SK-N-SH (cell line): ENCODE measurements around the gene PTRH2. TPM values are rescaled to one million over a fixed set of nuclear protein-coding genes. Genes with fewer than 3 reads are reported as not detected.

Experiments used
- CTCF ChIA-PET: fragments of 300-600, 350-600 bp; formaldehyde crosslinking; extraction: SDS; loops from one replicate; lab custom pipeline; 2021; lab: Yijun Ruan, JAX
- POLR2A ChIA-PET: fragments of 350-600 bp; sonication (Branson Sonifier 250); formaldehyde crosslinking; extraction: SDS; loops from one replicate; lab custom pipeline; 2020; ENCODE audit warnings: antibody characterized with exemption, inconsistent platforms; lab: Yijun Ruan, JAX
- DNase-seq: peaks from one replicate; pipeline ENCODE4 v3.0.0; 2012
- H2AFZ ChIP-seq: fragments of 200-600 bp; sonication (generic); 2 replicates; pipeline ENCODE4 v1.8.1; 2016; ENCODE audit warnings: antibody characterized with exemption, mild to moderate bottlenecking, low read depth
- H3F3A ChIP-seq: fragments of 200-600 bp; sonication (generic); replicated peaks from 2 replicates; pipeline ENCODE3; 2016; ENCODE audit warnings: antibody characterized with exemption, mild to moderate bottlenecking; ENCODE audit not compliant: insufficient read depth
- H3K27ac ChIP-seq, 2 experiments: fragments of 200-500 bp in 1 of 2; fragments of 200-600 bp in 1 of 2; sonication (Bioruptor generic) in 1 of 2; sonication (generic), shearing (Covaris generic) in 1 of 2; 2 replicates each; pipeline versions ENCODE4 v1.5.1 to v1.6.1; 2014 to 2016; ENCODE audit warnings: low read depth in 2 of 2, inconsistent platforms in 1 of 2, low read length in 1 of 2, mild to moderate bottlenecking in 1 of 2, mixed read lengths in 1 of 2
- H3K27me3 ChIP-seq: fragments of 200-600 bp; sonication (generic), shearing (Covaris generic); 2 replicates; pipeline ENCODE4 v1.6.1; 2016; ENCODE audit warnings: mixed run types; ENCODE audit not compliant: insufficient read depth
- H3K36me3 ChIP-seq, 2 experiments: fragments of 200-500 bp in 1 of 2; fragments of 200-600 bp in 1 of 2; sonication (Bioruptor generic) in 1 of 2; sonication (generic) in 1 of 2; replicated peaks in 1 of 2; 2 replicates each; pipeline versions ENCODE3 to v1.5.1; 2014 to 2016; ENCODE audit warnings: low read length in 1 of 2, mild to moderate bottlenecking in 1 of 2; ENCODE audit not compliant: insufficient read depth in 2 of 2, control insufficient read depth in 1 of 2
- H3K4me1 ChIP-seq, 2 experiments: fragments of 200-500 bp in 1 of 2; fragments of 200-600 bp in 1 of 2; sonication (Bioruptor generic) in 1 of 2; sonication (generic), shearing (Covaris generic) in 1 of 2; 2 replicates each; pipeline versions ENCODE4 v1.5.1 to v1.6.1; 2014 to 2016; ENCODE audit warnings: low read depth in 1 of 2, low read length in 1 of 2, mixed run types in 1 of 2; ENCODE audit not compliant: insufficient read depth in 2 of 2, control insufficient read depth in 1 of 2
- H3K4me2 ChIP-seq: fragments of 200-600 bp; sonication (generic), shearing (Covaris generic); 2 replicates; pipeline ENCODE4 v1.6.1; 2017; ENCODE audit warnings: mixed run types
- H3K4me3 ChIP-seq, 2 experiments: fragments of 200-500 bp in 1 of 2; fragments of 200-600 bp in 1 of 2; sonication (Bioruptor generic) in 1 of 2; sonication (generic), shearing (Covaris generic) in 1 of 2; 2 replicates each; pipeline versions ENCODE4 v1.5.1 to v1.8.1; 2014 to 2016; ENCODE audit warnings: low read depth in 2 of 2, inconsistent platforms in 1 of 2, low read length in 1 of 2, mild to moderate bottlenecking in 1 of 2, mixed read lengths in 1 of 2, moderate library complexity in 1 of 2
- H3K79me2 ChIP-seq: fragments of 200-600 bp; sonication (generic); 2 replicates; pipeline ENCODE4 v1.8.1; 2017; ENCODE audit warnings: mild to moderate bottlenecking; ENCODE audit not compliant: insufficient read depth
- H3K9ac ChIP-seq: fragments of 200-600 bp; sonication (generic); 2 replicates; pipeline ENCODE4 v1.6.1; 2017; ENCODE audit warnings: mixed run types
- H3K9me2 ChIP-seq: fragments of 200-600 bp; sonication (generic); 2 replicates; pipeline ENCODE4 v1.6.1; 2017; ENCODE audit warnings: mixed run types
- H3K9me3 ChIP-seq: fragments of 200-600 bp; sonication (generic); 2 replicates; pipeline ENCODE4 v1.6.1; 2017; ENCODE audit warnings: mixed run types, mild to moderate bottlenecking, moderate library complexity
- H4K20me1 ChIP-seq: fragments of 200-600 bp; sonication (generic); 2 replicates; pipeline ENCODE4 v1.6.1; 2017; ENCODE audit warnings: mild to moderate bottlenecking, mixed run types; ENCODE audit not compliant: insufficient read depth
- ELF1 ChIP-seq: IDR thresholded peaks from 2 replicates; pipeline ENCODE4 v1.4.0; 2012
- EP300 ChIP-seq, 2 experiments: IDR thresholded peaks; 2 replicates each; pipeline versions ENCODE4 v1.4.0 to v1.6.1; 2012; ENCODE audit warnings: borderline replicate concordance in 1 of 2, low read depth in 1 of 2, low read length in 1 of 2
- FOSL2 ChIP-seq: IDR thresholded peaks from 2 replicates; pipeline ENCODE4 v1.4.0; 2012; ENCODE audit warnings: low read depth, mild to moderate bottlenecking, moderate library complexity, borderline replicate concordance
- POLR2AphosphoS5 ChIP-seq: IDR thresholded peaks from 2 replicates; pipeline ENCODE4 v1.6.1; 2012; ENCODE audit warnings: low read depth, low read length
- RAD21 ChIP-seq: IDR thresholded peaks from 2 replicates; pipeline ENCODE4 v1.6.1; 2012; ENCODE audit warnings: mild to moderate bottlenecking, low read length
- RCOR1 ChIP-seq: fragments of 150-350 bp; IDR thresholded peaks from 2 replicates; pipeline ENCODE4 v1.6.1; 2017; ENCODE audit warnings: antibody characterized with exemption, low read length
- SIN3A ChIP-seq: IDR thresholded peaks from 2 replicates; pipeline ENCODE4 v1.6.1; 2012; ENCODE audit warnings: low read depth, mild to moderate bottlenecking, low read length, moderate library complexity, borderline replicate concordance
- SMC3 ChIP-seq: IDR thresholded peaks from 2 replicates; pipeline ENCODE4 v1.6.1; 2012; ENCODE audit warnings: low read depth, low read length, improper control_type of control experiment
- TAF1 ChIP-seq: IDR thresholded peaks from 2 replicates; pipeline ENCODE4 v1.6.1; 2012; ENCODE audit warnings: low read depth, mild to moderate bottlenecking, low read length, moderate library complexity, borderline replicate concordance
- WGBS: methylation state at CpG from one replicate; pipeline ENCODE4 v1.1.6; 2017; ENCODE audit warnings: low lambda C conversion rate; 5-methylcytosine and 5-hydroxymethylcytosine counted together
- polyA plus RNA-seq, 3 experiments: library from polyadenylated mRNA; depleted of rRNA; stranded (reverse); fragments of >200 nt; gene quantifications; 2 replicates each; pipeline ENCODE4 v1.2.3, GENCODE V29; 2012
- TF ChIP-seq, protein P1 (sequence below): fragments of 150-350 bp; IDR thresholded peaks from 2 replicates; pipeline ENCODE4 v1.6.1; 2016; ENCODE audit warnings: mild to moderate bottlenecking, low read depth, low read length
- TF ChIP-seq, protein P2 (sequence below): fragments of 150-350 bp; IDR thresholded peaks from 2 replicates; pipeline ENCODE4 v1.6.1; 2017; ENCODE audit warnings: antibody characterized with exemption, low read length, low read depth, borderline replicate concordance

PTRH2 gene
- polyA plus RNA-seq, 1 of the 3 experiments (the other 2 are of a cell fraction): 101 TPM

DNA sequence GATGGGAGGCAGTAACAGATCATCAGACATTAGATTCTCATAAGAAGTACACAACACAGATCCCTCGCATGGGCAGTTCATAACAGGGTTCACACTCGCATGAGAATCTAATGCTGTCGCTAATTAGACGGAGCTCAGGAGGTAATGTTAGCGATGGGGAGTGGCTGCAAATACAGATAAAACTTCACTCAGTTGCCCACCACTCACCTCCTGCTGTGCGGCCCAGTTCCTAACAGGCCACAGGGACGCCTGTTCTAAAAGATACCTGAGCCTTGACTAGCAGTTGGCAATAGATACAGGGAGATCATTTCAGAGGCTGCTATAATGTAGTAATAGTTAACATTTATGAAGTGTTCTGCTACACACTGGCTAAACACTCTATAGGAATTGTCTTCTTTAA is 4.9 kb downstream of the PTRH2 start:
- no peak overlapping the region for H2AFZ ChIP-seq
- 96% methylated on average over 7 of the region's 7 CpGs for WGBS
- H4K20me1 ChIP-seq: peaks cover 82% of the 10 kb centered on the region
- H3K79me2 ChIP-seq: peaks cover 99% of the 10 kb centered on the region
- H3K4me1 ChIP-seq: peaks cover 0 to 14% of the 10 kb centered on the region in 2 experiments; a peak in 3 of 4 replicates
- POLR2A ChIA-PET: interaction anchor here (1.2 kb wide), 1 partner anchor 83 kb away, joined by 3 read pairs; the partner anchor contains the start of gene CLTC
- no peak overlapping the region for H3K9ac ChIP-seq
- 0 out of 4 replicates have a peak overlapping the region, but pooled peaks of 1 of the 2 experiments have one; percentile 2 for H3K27ac ChIP-seq
- H3K36me3 ChIP-seq: peaks cover 55 to 59% of the 10 kb centered on the region in 2 experiments
- H3K4me3 ChIP-seq: no peak overlapping the region
- H3K27me3 ChIP-seq: no peaks in the 10 kb centered on the region
- H3K4me2 ChIP-seq: 0 out of 2 replicates have a peak overlapping the region, but pooled peaks have one; percentile 1
- DNase-seq: no peak
- TF ChIP-seq TAF1: no peak
- peak; percentile 6; the same call in 1 of the 2 replicates for TF ChIP-seq POLR2AphosphoS5
- peaks cover 47% of the 10 kb centered on the region for H3F3A ChIP-seq
- no peaks in the 10 kb centered on the region for H3K9me2 ChIP-seq
- no peaks in the 10 kb centered on the region for H3K9me3 ChIP-seq
- CTCF ChIA-PET: interaction anchor here (0.5 to 1.1 kb wide), 3 partner anchors 40 to 1102 kb away, joined by 3 read pairs; no protein-coding TSS in a partner anchor

DNA sequence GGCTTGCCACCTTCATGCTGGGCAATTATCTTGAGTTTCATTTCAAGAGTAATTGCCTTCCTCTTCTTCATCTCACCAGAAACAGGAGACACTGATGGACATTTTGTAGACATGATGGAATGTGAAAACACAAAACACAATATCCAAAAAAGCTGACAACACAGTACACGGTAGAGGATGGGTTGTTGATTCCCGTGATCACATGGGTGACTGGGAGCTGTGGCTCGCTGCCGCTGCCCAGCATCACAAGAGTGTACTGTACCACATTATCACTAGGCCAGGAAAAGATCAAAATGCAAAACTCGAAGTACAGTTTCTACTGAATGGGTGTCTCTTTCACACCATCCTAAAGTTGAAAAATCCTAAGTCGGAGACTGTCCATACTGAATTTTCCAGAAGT is 7.4 kb downstream of the PTRH2 start:
- Histone ChIP-seq H3K9me2 (no peaks in the 10 kb centered on the region), H3K27ac (no peak overlapping the region; a peak in 1 of 4 replicates), H3K9ac (no peak overlapping the region), H4K20me1 (peaks cover 88% of the 10 kb centered on the region), H3K79me2 (peaks cover 100% of the 10 kb centered on the region), H3K36me3 (peaks cover 76 to 78% of the 10 kb centered on the region in 2 experiments), H3F3A (peaks cover 65% of the 10 kb centered on the region), H3K4me2 (no peak overlapping the region), H3K27me3 (no peaks in the 10 kb centered on the region), H3K4me3 (no peak overlapping the region), H3K4me1 (peaks cover 0 to 9% of the 10 kb centered on the region in 2 experiments; a peak in 2 of 4 replicates), H3K9me3 (no peaks in the 10 kb centered on the region), H2AFZ (no peak overlapping the region)
- 94% methylated on average over 6 of the region's 6 CpGs for WGBS
- TF ChIP-seq, protein P1, sequence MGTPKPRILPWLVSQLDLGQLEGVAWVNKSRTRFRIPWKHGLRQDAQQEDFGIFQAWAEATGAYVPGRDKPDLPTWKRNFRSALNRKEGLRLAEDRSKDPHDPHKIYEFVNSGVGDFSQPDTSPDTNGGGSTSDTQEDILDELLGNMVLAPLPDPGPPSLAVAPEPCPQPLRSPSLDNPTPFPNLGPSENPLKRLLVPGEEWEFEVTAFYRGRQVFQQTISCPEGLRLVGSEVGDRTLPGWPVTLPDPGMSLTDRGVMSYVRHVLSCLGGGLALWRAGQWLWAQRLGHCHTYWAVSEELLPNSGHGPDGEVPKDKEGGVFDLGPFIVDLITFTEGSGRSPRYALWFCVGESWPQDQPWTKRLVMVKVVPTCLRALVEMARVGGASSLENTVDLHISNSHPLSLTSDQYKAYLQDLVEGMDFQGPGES: no peak
- no peak for TF ChIP-seq ELF1
- no peak for TF ChIP-seq RCOR1
- TF ChIP-seq POLR2AphosphoS5: no peak
- TF ChIP-seq SMC3: no peak
- TF ChIP-seq SIN3A: no peak
- TF ChIP-seq RAD21: no peak
- TF ChIP-seq EP300 (IDR thresholded peaks at IDR 0.05; ENCODE audit: borderline replicate concordance in 1 of 2, low read depth in 1 of 2, low read length in 1 of 2): no peak
- TF ChIP-seq FOSL2: no peak
- ChIA-PET POLR2A (interaction anchor here (0.6 kb wide), 1 partner anchor 154 kb away, joined by 4 read pairs; no protein-coding TSS in a partner anchor), CTCF (no interaction called here)
- no peak for DNase-seq

DNA sequence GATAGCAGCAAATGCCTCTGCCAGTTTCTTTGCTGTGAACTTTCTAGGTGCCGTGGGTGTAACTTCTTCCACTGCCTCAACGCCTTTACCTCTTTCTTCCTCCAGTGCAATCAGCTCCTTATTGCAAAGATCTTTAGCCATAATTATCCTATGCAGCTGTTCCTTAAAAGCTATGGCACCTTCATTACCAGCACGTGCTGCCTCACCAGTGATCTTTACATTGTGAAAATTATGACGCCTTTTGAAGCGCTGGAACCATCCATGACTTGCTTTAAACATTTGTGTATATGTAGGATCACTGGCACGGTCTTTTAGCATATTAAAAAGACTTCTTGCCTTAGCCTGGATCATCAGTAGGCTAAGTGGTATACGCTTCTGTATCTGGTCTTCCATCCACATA is 8.0 kb downstream of the PTRH2 start:
- CTCF ChIA-PET: interaction anchor here (1.4 kb wide), 1 partner anchor 10 kb away, joined by 3 read pairs; no protein-coding TSS in a partner anchor
- no peak overlapping the region for H3K4me2 ChIP-seq
- no peaks in the 10 kb centered on the region for H3K9me3 ChIP-seq
- H3K4me3 ChIP-seq: no peak overlapping the region
- peaks cover 87% of the 10 kb centered on the region for H4K20me1 ChIP-seq
- peaks cover 80 to 83% of the 10 kb centered on the region in 2 experiments for H3K36me3 ChIP-seq
- DNase-seq: no peak
- no peak overlapping the region for H3K9ac ChIP-seq
- TF ChIP-seq ELF1 (no peak), POLR2AphosphoS5 (no peak), SMC3 (no peak)
- TF ChIP-seq, protein P2, sequence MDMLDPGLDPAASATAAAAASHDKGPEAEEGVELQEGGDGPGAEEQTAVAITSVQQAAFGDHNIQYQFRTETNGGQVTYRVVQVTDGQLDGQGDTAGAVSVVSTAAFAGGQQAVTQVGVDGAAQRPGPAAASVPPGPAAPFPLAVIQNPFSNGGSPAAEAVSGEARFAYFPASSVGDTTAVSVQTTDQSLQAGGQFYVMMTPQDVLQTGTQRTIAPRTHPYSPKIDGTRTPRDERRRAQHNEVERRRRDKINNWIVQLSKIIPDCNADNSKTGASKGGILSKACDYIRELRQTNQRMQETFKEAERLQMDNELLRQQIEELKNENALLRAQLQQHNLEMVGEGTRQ: no peak
- TF ChIP-seq, all 33 proteins: peak for 0
- WGBS: 96% methylated on average over 7 of the region's 7 CpGs
- peaks cover 100% of the 10 kb centered on the region for H3K79me2 ChIP-seq
- H2AFZ ChIP-seq: no peak overlapping the region
- no peak overlapping the region; a peak in 1 of 4 replicates for H3K27ac ChIP-seq
- H3K27me3 ChIP-seq: no peaks in the 10 kb centered on the region
- H3F3A ChIP-seq: peaks cover 71% of the 10 kb centered on the region
- H3K4me1 ChIP-seq: peaks cover 0 to 9% of the 10 kb centered on the region in 2 experiments; a peak in 2 of 4 replicates
- no peaks in the 10 kb centered on the region for H3K9me2 ChIP-seq
- POLR2A ChIA-PET: no interaction called here
